ENCODE results near the gene ADAMTS17.
"Not testable (repeated sequence)": the region's sequence is repeated elsewhere in the genome, so short reads cannot be mapped to it uniquely, and the experiment has no call there.

ADAMTS17 gene

GRCh38 chr15:100083572-100083971, 258.2 kb downstream of the ADAMTS17 start:
- DNase-seq (ENCODE audit: low spot score), result no peak

DNA sequence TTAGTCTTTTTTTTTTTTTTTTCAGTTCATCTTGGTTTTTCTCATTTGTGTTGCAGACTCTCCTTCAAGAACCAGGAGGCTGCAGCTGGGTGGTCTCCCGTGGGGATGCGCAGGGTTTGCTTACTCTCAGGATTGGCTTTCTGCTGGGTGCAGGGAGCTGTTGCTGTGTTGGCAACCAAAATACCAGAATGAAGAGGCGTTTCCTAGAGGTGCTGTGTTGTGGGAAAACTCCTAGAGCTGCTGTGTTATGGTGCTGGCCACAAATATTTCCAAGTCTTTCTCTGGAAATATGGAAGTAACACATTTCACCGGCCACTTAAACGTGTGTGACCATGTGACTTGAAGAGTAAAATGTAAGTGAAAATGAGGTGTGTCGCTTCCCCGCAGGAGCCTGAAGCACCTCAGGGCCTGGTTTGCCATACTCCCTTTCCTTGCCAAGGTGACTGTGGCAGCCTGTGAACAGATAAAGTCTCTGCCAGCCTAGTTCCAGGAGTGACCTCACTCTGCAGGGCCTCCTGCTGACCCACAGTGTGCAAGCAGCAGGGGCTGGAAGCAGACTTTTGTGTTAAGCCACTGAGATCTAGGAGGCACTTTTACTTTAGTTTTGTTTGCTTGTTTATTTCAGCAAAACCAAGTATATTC, 258.9 kb downstream of the ADAMTS17 start:
- no peak for DNase-seq (ENCODE audit: low spot score)

- no peak for DNase-seq (ENCODE audit: low spot score)
Measured at GRCh38 chr15:100081454-100081853, 260.3 kb downstream of the ADAMTS17 start.

GRCh38 chr15:100078511-100079220, 263.1 kb downstream of the ADAMTS17 start:
- DNase-seq (ENCODE audit: low spot score), result no peak

DNA sequence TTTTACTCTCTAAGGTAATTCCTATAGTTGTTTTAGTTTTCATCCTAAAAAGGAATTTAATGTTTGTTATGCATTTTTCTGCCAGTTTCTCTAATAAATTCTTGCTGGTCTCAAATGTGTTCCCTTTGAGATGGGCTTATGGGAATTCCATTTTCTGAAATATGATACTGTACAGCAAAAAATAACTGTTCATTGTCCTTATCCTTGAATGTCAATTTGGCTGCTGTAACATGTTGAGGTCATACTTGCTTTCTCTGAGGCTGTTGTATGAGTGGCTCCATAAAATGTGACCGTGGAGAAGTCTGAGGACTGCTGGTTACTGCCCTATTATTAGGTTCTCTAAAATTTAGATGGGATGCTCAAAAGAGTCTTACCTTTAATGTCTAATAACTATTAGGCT, 266.5 kb downstream of the ADAMTS17 start:
- no peak for DNase-seq (ENCODE audit: low spot score)

DNA sequence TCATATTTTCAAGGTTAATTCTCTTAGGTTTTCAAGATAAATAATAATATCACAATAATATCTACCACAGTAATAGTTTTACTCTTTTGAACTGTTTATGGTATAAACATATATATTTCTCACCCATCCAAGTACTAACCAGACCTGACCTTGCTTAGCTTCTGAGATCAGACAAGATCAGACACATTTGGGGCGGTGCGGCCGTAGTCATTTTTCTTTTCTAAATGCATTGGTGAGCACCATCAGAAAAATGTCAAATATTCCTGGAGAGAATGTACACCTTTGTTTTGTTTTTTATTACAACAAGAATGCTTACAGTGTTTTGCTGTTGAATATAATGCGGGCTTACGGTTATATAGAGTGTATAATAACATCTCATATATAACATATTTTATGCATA, 267.8 kb downstream of the ADAMTS17 start:
- no peak for DNase-seq (ENCODE audit: low spot score)

DNA sequence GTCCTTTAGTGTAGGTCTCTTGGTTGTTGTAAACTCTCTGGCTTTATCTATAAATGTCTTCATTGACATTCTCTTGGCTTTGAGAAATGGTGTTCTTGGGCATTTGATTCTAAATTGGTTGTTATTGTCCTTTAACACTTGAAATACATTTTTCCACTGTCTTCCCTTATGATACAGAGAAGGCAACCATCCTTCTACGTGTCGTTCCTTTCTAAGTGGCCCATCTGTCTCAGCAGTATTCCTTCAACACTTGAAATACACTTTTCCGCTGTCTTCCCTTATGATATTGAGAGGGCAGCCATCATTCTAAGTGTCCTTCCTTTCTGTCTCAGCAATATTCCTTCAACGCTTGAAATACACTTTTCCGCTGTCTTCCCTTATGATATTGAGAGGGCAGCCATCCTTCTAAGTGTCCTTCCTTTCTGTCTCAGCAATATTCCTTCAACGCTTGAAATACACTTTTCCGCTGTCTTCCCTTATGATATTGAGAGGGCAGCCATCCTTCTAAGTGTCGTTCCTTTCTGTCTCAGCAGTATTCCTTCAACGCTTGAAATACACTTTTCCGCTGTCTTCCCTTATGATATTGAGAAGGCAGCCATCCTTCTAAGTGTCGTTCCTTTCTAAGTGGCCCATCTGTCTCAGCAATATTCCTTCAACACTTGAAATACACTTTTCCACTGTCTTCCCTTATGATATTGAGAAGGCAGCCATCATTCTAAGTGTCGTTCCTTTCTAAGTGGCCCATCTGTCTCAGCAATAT, 275.1 kb downstream of the ADAMTS17 start:
- DNase-seq (ENCODE audit: low spot score), result not testable (repeated sequence)

DNA sequence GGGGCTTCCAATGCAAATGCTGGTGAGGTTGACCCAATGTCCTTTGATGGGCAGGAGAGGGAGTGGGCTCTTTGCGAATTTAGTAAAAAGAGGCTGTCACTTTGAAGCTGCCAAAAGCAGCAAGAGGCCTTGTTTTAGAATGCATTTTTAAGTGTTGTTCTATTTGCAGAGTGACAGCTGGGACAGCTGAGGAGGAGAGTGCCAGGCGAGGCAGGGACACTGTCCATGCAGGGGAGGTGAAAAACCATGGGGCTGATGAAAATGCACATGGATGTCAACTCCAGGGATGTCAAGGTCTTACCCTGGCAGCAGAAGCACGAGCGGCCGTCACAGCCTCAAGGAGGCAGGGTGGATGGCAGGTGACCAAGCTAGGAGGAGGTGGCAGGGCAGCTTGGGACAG, 279.8 kb downstream of the ADAMTS17 start:
- DNase-seq (ENCODE audit: low spot score), result no peak

GRCh38 chr15:100060276-100060926, 281.4 kb downstream of the ADAMTS17 start:
- DNase-seq (ENCODE audit: low spot score), result no peak

GRCh38 chr15:100059521-100059920, 282.3 kb downstream of the ADAMTS17 start:
- DNase-seq (ENCODE audit: low spot score), result no peak

- no peak for DNase-seq (ENCODE audit: low spot score)
Measured at GRCh38 chr15:100059094-100059493, 282.7 kb downstream of the ADAMTS17 start.

DNA sequence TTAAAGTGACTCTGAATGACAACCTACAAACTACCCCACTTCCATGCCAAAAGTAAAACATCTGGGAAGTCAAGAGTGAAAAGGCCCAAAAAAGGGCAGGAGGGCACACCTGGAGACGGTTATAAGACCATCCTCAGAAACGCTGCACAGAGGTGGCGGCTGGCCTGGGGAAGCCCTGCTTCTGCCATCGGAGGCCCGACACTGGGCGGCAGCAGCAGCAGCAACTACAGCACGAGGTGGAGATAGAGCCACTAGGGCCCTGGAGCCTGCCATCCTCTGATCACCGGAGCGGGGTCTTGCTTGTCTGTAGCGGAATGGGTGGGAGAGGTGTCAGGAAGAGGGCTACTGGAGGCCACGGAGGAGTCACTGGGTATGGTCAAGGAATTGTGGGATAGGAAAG, 283.3 kb downstream of the ADAMTS17 start:
- no peak for DNase-seq (ENCODE audit: low spot score)

DNA sequence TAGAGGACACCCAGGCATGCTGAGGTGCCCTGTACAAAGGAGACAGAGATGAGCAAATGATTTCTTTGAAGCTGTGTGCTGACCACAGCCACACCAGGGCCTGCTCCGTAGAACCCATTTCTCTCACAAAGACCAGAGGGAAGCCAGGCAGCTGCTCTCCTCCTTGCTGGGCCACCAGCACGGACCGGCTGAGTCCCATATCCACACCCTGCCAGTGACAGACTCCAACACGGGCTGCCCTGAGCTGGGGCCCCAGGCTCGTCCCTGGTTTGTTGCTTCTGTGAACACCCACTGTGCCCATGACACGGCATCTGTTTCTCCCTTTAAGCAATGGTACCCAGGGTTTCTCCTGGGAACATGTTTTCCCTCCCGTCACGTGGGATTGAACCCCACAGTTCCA, 284.5 kb downstream of the ADAMTS17 start:
- DNase-seq (ENCODE audit: low spot score), result no peak

DNA sequence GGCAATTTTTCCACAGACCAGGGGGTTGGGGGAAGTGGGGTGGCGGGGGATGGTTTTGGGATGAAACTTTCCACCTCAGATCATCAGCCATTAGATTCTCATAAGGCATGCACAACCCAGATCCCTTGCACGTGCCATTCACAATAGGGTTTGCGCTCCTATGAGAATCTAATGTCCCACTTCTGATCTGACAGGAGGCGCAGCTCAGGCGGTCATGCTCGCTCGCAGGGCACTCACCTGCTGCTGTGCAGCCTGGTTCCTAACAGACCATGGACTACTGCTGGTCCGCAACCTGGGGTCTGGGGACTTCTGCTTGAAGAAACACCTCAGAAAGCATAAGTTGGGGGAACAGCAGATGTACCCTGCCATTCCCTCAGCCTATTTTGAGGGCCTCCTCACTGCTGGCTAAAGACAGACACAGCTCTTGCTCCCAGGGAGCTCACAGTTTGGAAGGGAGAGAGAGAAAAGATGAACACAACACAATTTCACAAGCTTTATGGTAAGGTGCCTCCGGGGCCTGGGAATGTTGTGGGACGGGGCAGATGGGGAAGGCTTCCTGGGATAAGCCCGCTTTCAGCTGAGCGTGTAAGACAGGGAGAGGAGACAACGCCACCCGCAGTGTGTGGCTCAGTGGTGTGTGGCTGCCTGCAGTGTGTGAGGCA, 285.2 kb downstream of the ADAMTS17 start:
- no peak for DNase-seq (ENCODE audit: low spot score)

- no peak for DNase-seq (ENCODE audit: low spot score)
Measured at GRCh38 chr15:100055821-100056220, 286.0 kb downstream of the ADAMTS17 start.

DNA sequence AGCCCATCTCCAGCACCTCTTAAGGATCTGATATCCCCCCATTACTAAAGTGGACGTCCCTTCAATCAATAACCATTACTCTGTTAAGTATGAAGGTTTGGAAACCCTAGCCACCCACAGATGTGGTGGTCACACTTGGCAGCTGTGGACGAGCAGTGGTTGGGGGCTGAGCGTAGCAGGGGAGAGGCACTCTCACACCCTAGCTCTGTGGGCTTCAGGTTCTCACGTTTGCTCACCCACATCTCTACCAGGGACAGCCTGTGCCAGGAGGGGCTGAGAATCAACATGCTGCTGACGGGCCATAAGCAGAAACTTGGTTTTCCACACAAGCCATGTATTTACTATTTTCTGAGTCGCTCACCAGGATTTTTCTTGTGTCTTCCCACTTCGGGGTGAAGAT, 287.2 kb downstream of the ADAMTS17 start:
- no peak for DNase-seq (ENCODE audit: low spot score)

GRCh38 chr15:100053474-100054121, 288.2 kb downstream of the ADAMTS17 start:
- no peak for DNase-seq (ENCODE audit: low spot score)

DNA sequence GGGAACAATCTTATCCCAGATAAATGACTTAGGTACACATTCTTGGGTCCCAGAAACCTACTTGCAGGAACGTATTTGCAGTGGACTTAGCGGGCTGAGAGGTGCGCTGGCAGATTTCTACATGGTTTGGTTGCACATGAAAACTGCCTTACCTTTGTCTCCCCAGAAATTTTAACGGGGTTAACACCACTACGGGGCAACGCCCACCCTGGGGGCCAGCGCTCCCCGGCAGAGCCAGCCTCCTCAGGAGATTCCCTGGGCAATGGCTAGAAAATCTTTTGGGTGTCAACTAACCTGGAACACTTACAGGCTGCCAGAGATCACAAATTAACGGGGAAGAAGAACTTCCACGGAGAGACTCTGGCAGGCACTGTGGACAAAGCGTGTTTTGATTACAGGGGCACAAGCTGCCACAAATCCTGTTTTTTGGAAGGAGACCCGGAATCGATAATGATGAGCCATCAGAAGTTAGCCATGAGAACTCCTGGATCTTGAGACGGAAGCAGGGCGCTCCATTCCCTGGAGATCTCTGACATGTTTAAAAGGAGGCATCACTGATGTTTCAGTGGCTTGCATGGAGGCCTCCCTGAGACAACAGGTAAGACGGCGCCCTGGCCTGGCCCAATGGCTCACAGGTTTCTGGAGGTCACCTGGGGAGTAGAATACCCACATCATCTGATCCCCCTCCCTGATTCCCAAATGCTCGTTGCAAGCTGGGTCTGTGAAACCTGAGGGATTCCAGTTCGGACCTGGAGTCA, 288.9 kb downstream of the ADAMTS17 start:
- no peak for DNase-seq (ENCODE audit: low spot score)

GRCh38 chr15:100050877-100051786, 290.6 kb downstream of the ADAMTS17 start:
- DNase-seq (ENCODE audit: low spot score), result no peak

Measured in germinal center (tissue), 1 donor.